HUES48 (cell line): Measurements from ENCODE around the gene HOXB3.
A peak's percentile ranks its signal among the peaks of the same experiment; 100 is the strongest.

ENCODE experiments used
- H3K27ac ChIP-seq: one replicate; pipeline ENCODE4 v1.7.0; 2013; ENCODE audit warnings: low read depth, low read length, inconsistent platforms
- H3K27me3 ChIP-seq: 2 replicates; pipeline ENCODE4 v1.6.1; 2013; ENCODE audit warnings: mild to moderate bottlenecking, low read length; ENCODE audit not compliant: control insufficient read depth, insufficient read depth
- H3K36me3 ChIP-seq: 2 replicates; pipeline ENCODE4 v1.6.1; 2013; ENCODE audit warnings: low read length; ENCODE audit not compliant: control insufficient read depth, insufficient read depth
- H3K4me1 ChIP-seq: 2 replicates; pipeline ENCODE4 v1.6.1; 2013; ENCODE audit warnings: mild to moderate bottlenecking, low read length; ENCODE audit not compliant: control insufficient read depth, insufficient read depth
- H3K4me3 ChIP-seq: 2 replicates; pipeline ENCODE4 v1.5.1; 2013; ENCODE audit warnings: mild to moderate bottlenecking, low read depth, low read length
- H3K9ac ChIP-seq: 2 replicates; pipeline ENCODE4 v1.6.1; 2013; ENCODE audit warnings: mild to moderate bottlenecking, low read depth, low read length, moderate library complexity
- H3K9me3 ChIP-seq: 2 replicates; pipeline ENCODE4 v1.6.1; 2013; ENCODE audit warnings: low read length; ENCODE audit not compliant: control insufficient read depth, insufficient read depth

Gene HOXB3

GRCh38 chr17:48577946-48578615, 12.0 kb downstream of the HOXB3 start, which contains the start of gene HOXB4:
TSS of gene HOXB4 (minus strand) at chr17:48578350. CDS start at chr17:48578319, 31 bp downstream.
- peak within 1 kb of the TSS; percentile 49 for H3K4me3 ChIP-seq
- no peak within 1 kb of the TSS for H3K9ac ChIP-seq
- H3K4me1 ChIP-seq: peaks cover 6% of the 10 kb centered on the region; the same call in 1 of the 2 replicates
- no peaks in the 10 kb centered on the region for H3K36me3 ChIP-seq
- no peaks in the 10 kb centered on the region for H3K9me3 ChIP-seq
- no peak within 1 kb of the TSS for H3K27ac ChIP-seq
- H3K27me3 ChIP-seq: peaks cover 100% of the 10 kb centered on the region

- Histone ChIP-seq H3K9ac (no peak overlapping the region), H3K27me3 (peaks cover 100% of the 10 kb centered on the region), H3K4me1 (peaks cover 6% of the 10 kb centered on the region; the same call in 1 of the 2 replicates)
These were observed 12.6 kb downstream of the HOXB3 start for GRCh38 chr17:48577330-48577945.

GRCh38 chr17:48576479-48577309, 13.3 kb downstream of the HOXB3 start:
- Histone ChIP-seq H3K4me3 (no peak overlapping the region), H3K9ac (no peak overlapping the region), H3K4me1 (peaks cover 6% of the 10 kb centered on the region; the same call in 1 of the 2 replicates), H3K36me3 (no peaks in the 10 kb centered on the region), H3K9me3 (no peaks in the 10 kb centered on the region), H3K27me3 (peaks cover 100% of the 10 kb centered on the region), H3K27ac (no peak overlapping the region)

More at GRCh38 chr17:48577330-48577945, 12.6 kb downstream of the HOXB3 start:
- no peaks in the 10 kb centered on the region for H3K9me3 ChIP-seq
- no peak overlapping the region for H3K4me3 ChIP-seq
- no peaks in the 10 kb centered on the region for H3K36me3 ChIP-seq
- no peak overlapping the region for H3K27ac ChIP-seq

GRCh38 chr17:48575673-48576478, 14.2 kb downstream of the HOXB3 start:
- Histone ChIP-seq H3K36me3 (no peaks in the 10 kb centered on the region), H3K9ac (no peak overlapping the region), H3K27me3 (peaks cover 100% of the 10 kb centered on the region), H3K4me3 (no peak overlapping the region), H3K27ac (no peak overlapping the region), H3K4me1 (peaks cover 8% of the 10 kb centered on the region; the same call in 1 of the 2 replicates), H3K9me3 (no peaks in the 10 kb centered on the region)

GRCh38 chr17:48575066-48575582, 14.9 kb downstream of the HOXB3 start:
- Histone ChIP-seq H3K4me3 (no peak overlapping the region), H3K36me3 (no peaks in the 10 kb centered on the region), H3K27ac (no peak overlapping the region), H3K27me3 (peaks cover 100% of the 10 kb centered on the region), H3K9me3 (no peaks in the 10 kb centered on the region), H3K4me1 (peaks cover 10% of the 10 kb centered on the region; the same call in 1 of the 2 replicates), H3K9ac (no peak overlapping the region)

- H3K9ac ChIP-seq: no peak overlapping the region
- H3K27me3 ChIP-seq: peaks cover 100% of the 10 kb centered on the region
- H3K36me3 ChIP-seq: no peaks in the 10 kb centered on the region
- H3K4me3 ChIP-seq: no peak overlapping the region
- no peak overlapping the region for H3K27ac ChIP-seq
- H3K9me3 ChIP-seq: no peaks in the 10 kb centered on the region
- peaks cover 14% of the 10 kb centered on the region; the same call in 1 of the 2 replicates for H3K4me1 ChIP-seq
These were observed 15.5 kb downstream of the HOXB3 start for GRCh38 chr17:48574505-48575065.

- H3K27ac ChIP-seq: no peak overlapping the region
- H3K4me1 ChIP-seq: peaks cover 23% of the 10 kb centered on the region
- H3K4me3 ChIP-seq: no peak overlapping the region
- peaks cover 100% of the 10 kb centered on the region for H3K27me3 ChIP-seq
- H3K9me3 ChIP-seq: 0 out of 2 replicates have a peak, but pooled peaks cover under 1% of the 10 kb centered on the region
- H3K36me3 ChIP-seq: no peaks in the 10 kb centered on the region
- no peak overlapping the region for H3K9ac ChIP-seq
These were observed 18.1 kb downstream of the HOXB3 start for GRCh38 chr17:48571826-48572417.

GRCh38 chr17:48571024-48571818, 18.8 kb downstream of the HOXB3 start:
- H3K9ac ChIP-seq: no peak overlapping the region
- H3K27me3 ChIP-seq: peaks cover 100% of the 10 kb centered on the region
- peaks cover 23% of the 10 kb centered on the region for H3K4me1 ChIP-seq
- no peaks in the 10 kb centered on the region for H3K36me3 ChIP-seq
- no peak overlapping the region for H3K4me3 ChIP-seq
- peaks cover 3% of the 10 kb centered on the region; the same call in 1 of the 2 replicates for H3K9me3 ChIP-seq
- no peak overlapping the region for H3K27ac ChIP-seq

GRCh38 chr17:48570325-48571023, 19.6 kb downstream of the HOXB3 start:
- no peak overlapping the region for H3K27ac ChIP-seq
- peaks cover 23% of the 10 kb centered on the region for H3K4me1 ChIP-seq
- H3K9ac ChIP-seq: no peak overlapping the region
- H3K27me3 ChIP-seq: peaks cover 100% of the 10 kb centered on the region
- no peaks in the 10 kb centered on the region for H3K36me3 ChIP-seq
- peaks cover 3% of the 10 kb centered on the region; the same call in 1 of the 2 replicates for H3K9me3 ChIP-seq
- H3K4me3 ChIP-seq: no peak overlapping the region
